KG1 (cell line): ENCODE data around the gene MAP2K5.

Experiments
- DNase-seq: peaks from one replicate; lab custom pipeline; 2025; lab: John Stamatoyannopoulos, UW

Gene MAP2K5

DNA sequence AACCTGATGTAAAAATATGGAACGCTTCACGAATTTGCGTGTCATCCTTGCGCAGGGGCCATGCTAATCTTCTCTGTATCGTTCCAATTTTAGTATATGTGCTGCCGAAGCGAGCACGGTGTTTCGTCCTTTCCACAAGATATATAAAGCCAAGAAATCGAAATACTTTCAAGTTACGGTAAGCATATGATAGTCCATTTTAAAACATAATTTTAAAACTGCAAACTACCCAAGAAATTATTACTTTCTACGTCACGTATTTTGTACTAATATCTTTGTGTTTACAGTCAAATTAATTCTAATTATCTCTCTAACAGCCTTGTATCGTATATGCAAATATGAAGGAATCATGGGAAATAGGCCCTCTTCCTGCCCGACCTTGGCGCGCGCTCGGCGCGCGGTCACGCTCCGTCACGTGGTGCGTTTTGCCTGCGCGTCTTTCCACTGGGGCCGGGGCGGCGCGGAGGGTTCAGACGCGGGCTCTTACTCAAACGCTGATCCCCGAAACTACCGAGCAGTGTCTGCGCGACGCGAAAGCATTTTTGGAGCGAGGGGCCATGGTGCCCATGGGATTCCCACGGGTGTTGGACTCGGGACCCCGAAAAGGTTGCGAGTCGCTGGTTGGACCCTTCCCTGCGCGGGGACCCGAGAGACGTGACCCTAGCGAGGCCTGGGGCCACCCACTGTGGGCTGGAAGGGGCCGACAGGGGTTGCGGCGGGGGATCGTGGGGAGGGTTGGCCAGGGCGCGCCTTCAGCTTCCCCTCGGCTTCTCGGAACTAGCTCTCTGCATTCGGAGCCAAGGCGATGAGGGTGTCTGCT, 297.6 kb downstream of the MAP2K5 start, which contains the start of gene RNU6-1:
TSS of gene RNU6-1 (minus strand) at position 117 of the 820 bp plus-strand sequence.
- peak; percentile 90 for DNase-seq

DNA sequence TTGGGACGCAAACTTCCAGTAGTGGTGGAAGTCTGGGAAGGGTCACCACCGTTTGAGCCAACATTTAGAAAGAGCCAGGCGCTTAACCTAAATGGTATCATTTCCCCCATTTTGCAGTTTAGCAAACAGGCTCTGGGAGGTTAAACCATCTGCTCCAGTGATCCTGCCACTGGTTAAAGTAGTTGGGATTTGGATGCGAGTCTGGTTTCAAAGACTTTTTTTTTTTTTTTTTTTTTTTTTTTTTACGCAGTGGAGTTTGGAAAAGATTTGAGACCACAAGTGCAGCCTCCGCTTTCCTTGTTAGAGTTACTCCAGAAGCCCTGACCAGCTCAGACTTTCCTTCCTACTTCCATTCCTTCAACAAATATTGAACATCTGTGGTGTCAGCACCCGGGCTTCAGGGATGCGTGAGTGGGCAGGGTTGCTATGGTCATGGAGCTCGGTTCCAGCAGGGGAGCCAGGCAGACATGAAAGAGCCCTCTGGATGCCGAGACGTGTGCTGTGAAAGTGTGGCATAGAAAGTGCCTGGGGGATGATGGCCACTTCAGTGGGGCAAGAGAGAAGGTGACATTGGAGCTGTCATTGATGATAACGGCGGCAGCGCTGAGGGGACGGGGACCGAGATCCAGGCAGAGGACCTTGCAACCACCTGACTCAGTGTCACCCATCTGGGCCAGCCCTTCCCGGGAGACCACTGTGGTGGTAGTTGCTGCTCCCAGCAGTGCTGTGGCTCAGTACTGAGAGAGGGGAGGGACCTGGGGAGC, 298.4 kb downstream of the MAP2K5 start:
- DNase-seq = no peak

DNA sequence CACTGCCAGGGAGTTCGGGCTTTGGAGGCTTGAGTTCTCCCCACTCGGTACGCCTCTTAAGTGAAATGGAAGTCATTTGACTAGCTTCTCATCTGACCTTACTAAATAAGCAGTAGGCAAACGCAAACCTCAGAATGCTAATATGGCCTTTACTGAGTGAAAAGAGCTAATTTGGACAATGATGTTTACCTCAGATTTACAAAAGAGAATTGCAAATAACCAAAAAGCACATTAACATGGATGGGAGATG, 298.9 kb downstream of the MAP2K5 start:
- DNase-seq = no peak

DNA sequence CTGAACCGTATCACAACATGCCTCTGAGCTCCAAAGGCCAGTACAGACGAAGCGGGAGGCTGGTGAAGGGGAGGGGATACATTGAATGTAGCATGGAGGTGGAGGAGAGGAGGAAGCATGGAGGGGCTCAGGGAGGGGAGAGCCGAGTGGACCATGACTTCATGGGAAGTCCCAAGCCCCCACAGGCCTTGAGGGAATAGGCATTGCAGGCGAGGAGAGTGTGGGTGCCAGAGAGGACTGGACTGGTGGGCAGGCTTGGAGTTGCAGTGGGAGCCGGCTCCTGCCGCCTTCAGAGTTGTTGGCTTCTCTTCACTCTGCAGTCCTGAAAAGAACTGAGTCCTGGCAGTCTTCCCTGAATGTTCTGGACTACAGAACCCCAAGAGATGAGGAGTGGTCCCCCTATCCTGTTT, 300.6 kb downstream of the MAP2K5 start:
- no peak for DNase-seq

DNA sequence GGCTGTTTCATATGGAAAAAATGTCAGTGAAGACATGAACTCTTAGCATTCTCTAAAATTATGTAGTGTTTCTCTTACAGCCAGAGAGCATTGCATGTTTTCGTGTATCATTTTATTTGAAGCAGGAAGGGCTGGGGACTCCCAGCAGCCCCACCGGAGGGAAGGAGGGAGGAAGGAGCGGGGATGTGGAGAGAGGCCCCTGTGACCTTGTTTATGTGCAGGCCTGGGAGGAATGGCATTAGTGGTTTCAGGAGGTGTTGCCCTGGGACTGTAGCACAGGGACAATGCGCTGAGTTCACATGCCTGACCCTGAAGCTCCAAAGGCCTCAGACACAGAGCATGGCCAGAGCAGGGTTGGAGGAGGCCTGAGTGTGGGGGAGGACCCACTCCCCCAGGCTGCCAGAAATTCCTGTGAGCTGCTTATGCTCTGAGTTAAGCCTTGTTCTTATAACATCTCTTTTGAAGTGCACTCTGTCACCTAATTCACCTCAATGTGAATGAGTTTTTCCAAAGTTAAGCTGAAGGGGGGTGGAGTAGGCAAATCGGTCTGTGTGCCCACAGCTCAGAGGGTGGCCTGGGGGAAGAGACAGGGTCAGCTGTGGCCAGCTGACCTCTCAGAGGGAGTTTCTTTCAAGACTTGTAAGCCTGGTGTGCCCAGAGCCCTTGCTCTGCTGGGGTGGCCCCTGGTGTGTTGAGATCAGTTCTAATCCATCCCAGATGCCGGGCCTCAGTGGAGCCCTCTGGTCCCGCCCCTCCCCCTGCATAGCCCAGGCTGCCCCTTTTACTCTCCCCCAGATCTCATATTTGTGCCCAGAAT, 301.3 kb downstream of the MAP2K5 start:
- DNase-seq = no peak

DNA sequence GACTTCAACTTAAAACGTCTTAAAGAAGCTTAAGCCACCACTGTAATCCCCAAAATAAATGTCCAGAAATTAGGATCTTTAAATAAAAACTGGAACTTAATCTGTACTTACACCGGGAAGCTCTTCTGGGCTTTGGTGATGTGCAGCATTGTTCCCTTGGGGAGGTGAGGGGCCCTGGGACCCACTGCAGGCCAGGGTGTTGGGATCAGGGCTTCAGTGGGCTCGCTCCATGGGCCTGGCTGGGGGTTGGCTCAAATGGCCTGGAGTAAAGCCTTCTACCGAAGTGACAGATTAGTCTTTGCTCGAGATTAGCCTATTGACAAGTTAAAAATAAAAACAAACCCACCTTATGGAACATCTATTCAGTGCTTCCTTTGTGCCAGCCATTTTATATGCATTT, 303.5 kb downstream of the MAP2K5 start:
- DNase-seq = no peak

DNA sequence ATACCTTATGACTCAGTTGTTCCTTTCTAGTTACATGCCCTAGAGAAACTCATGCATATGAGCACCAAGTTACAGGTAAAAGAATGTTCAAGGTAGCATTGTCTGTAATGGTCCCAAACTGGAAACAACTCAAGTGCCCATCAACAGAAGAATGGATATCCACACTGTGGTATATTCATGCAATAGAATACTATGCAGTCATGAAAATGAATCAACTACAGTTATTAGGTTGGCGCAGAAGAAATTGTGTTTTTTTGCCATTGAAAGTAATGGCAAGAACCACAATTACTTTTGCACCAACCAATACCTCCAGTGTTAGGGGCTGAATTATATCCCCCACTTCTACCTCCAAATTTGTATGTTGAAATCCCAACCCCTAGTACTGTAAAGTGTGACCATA, 307.0 kb downstream of the MAP2K5 start:
- DNase-seq = no peak

DNA sequence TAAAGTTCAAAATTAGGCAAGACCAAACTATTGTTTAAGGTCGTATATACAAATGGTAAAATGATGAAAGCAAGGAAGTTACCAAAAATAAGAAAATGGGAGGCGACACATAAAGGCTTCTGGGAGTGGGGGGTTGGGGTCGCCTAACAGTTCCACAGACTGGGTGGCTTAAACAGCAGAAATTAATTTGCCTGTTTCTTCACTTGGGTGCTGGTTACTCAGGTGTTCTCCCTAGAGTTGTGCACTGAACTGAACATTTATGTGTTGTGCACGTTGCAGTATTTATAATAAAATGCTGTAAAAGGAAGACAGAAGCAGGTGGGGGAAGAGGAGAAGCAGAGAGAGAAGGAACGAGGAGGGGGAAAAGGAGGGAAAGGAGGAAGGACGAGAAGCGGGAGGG, 307.8 kb downstream of the MAP2K5 start:
- no peak for DNase-seq

DNA sequence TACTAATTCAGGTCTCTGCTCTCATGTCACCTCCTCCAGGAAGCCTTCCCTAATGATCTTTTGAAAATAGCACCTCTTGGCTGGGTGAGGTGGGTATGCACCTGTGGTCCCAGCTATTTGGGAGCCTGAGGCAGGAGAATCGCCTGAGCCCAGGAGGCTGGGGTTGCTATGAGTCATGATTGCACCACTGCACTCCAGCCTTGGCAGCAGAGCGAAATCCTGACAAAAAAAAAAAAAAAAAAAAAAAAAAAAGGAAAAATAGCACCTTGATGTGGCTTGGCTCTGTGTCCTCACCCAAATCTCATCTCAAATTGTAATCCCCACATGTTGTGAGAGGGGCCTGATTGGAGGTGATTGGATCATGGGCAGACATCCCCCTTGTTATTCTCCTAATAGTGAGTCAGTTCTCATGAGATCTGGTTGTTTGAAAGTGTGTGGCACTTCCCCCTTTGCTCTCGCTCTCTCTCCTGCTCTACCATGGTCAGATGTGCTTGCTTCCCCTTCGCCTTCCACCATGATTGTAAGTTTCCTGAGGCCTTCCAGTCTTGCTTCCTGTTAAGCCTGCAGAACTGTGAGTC, 308.6 kb downstream of the MAP2K5 start:
- DNase-seq = no peak

DNA sequence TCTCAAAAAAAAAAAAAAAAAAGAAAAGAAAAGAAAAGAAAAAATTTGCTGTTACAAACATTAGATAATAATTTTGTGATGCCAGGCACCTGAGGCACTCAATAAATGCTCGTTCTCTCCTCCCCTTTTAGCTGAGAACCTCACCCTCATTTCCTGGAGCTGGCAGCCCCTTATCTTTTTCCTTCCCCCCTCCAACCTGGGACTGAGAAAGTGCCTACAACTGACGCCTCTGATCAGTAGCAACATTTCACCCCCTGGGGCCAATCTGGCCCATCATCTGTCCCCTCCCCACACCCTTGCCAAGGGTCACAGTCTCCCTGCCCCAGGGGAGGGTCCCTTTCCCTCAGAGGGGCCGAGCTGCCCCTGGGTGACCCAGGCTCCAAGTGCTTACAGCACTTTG, 309.9 kb downstream of the MAP2K5 start:
- DNase-seq = no peak

DNA sequence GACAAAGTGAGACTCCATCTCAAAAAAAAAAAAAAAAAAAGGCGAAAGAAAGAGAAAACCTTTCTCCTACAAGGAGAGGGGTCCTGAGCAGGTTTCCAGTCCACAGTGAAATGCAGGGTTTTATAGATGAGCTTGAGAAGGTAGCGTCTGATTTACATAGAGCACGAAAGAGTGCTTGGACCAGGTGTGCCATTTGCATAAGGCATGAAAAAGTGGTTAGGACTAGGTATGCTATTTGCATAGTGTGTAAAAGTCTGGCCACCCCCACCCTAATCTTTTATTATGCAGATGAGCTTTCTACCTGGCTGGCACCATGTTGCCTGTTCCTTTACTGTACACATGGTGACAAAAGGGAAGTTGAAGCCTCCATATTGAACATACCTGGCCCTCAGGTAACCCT, 311.0 kb downstream of the MAP2K5 start:
- DNase-seq = no peak

DNA sequence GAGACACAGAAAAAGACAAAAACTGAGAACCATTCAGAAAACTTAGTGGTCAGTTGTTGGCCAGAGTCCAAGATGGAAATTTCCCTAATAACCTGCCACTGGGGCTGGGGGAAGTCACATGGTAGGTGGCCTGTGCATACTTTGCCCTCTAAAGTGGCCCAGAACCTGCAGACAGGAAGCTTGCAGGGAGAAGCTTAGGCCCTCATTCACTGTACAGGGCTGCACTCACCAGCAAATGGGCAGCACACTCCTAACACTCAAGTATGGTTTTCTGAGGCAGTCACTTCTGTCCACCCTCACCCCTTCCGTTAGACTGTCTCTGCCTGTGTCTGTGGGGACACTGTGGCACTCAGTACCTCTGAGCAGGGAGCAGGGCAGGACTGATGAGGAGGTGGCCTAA, 311.9 kb downstream of the MAP2K5 start:
- DNase-seq = no peak

DNA sequence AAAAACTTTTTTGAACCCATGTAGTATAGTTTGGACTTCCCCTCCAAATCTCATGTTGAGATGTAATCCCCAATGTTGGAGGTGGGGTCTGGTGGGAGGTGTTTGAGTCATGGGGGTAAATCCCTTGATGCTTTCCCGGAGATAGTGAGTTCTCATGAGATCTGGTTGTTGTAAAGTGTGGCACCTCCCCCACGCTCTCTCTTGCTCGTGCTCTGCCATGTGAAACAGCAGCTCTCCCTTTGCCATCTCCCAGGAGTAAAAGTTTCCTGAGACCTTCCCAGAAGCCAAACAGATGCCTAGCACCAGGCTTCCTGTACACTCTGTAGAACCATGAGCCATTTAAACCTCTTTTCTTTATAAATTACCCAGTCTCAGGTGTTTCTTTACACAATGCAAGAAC, 313.3 kb downstream of the MAP2K5 start:
- DNase-seq = no peak
